Astrocyte (in vitro differentiated cells and primary cell): ENCODE results near the gene POMGNT1. TPM values are rescaled to one million over a fixed set of nuclear protein-coding genes. Genes with fewer than 3 reads are reported as not detected.

Experiments
- DNase-seq: peaks from one replicate; pipeline ENCODE4 v3.0.0-alpha.2; 2010; ENCODE audit warnings: low read depth
- FAIRE-seq: peaks from 2 replicates; lab custom pipeline; 2011; peaks lifted over from hg19 to GRCh38; lab: Jason Lieb, UNC
- H2AFZ ChIP-seq: 2 replicates; pipeline ENCODE4 v1.6.0; 2012; ENCODE audit warnings: low read depth, low read length, inconsistent platforms
- H3K27ac ChIP-seq: 2 replicates; pipeline ENCODE4 v1.5.1; 2011; ENCODE audit warnings: low read depth, low read length, inconsistent platforms
- H3K27me3 ChIP-seq: 2 replicates; pipeline ENCODE4 v1.6.0; 2011; ENCODE audit warnings: low read length, inconsistent platforms; ENCODE audit not compliant: insufficient read depth
- H3K36me3 ChIP-seq: 2 replicates; pipeline ENCODE4 v1.5.1; 2011; ENCODE audit warnings: low read length, inconsistent platforms; ENCODE audit not compliant: insufficient read depth
- H3K4me1 ChIP-seq: 2 replicates; pipeline ENCODE4 v1.5.1; 2011; ENCODE audit warnings: low read length, inconsistent platforms; ENCODE audit not compliant: insufficient read depth
- H3K4me2 ChIP-seq: 2 replicates; pipeline ENCODE4 v1.6.0; 2012; ENCODE audit warnings: low read length, inconsistent platforms
- H3K4me3 ChIP-seq: 2 replicates; pipeline ENCODE4 v1.5.1; 2011; ENCODE audit warnings: low read depth, mild to moderate bottlenecking, low read length, inconsistent platforms; ENCODE audit not compliant: insufficient read depth
- H3K79me2 ChIP-seq: 2 replicates; pipeline ENCODE4 v1.6.0; 2012; ENCODE audit warnings: mild to moderate bottlenecking, low read length, inconsistent platforms; ENCODE audit not compliant: insufficient read depth
- H3K9ac ChIP-seq: 2 replicates; pipeline ENCODE4 v1.6.0; 2012; ENCODE audit warnings: mild to moderate bottlenecking, low read length, inconsistent platforms
- H3K9me3 ChIP-seq: 2 replicates; pipeline ENCODE4 v1.5.1; 2012; ENCODE audit warnings: low read depth, mild to moderate bottlenecking, low read length, inconsistent platforms; ENCODE audit not compliant: insufficient read depth
- H4K20me1 ChIP-seq: 2 replicates; pipeline ENCODE4 v1.6.0; 2012; ENCODE audit warnings: low read length, inconsistent platforms; ENCODE audit not compliant: insufficient read depth
- H3K27ac Mint-ChIP-seq: one replicate; pipeline ENCODE4 v1.8.0; 2021; ENCODE audit warnings: mild to moderate bottlenecking, mixed read lengths; ENCODE audit not compliant: unreplicated experiment
- H3K27me3 Mint-ChIP-seq: one replicate; pipeline ENCODE4 v1.8.0; 2021; ENCODE audit warnings: low read depth, mixed read lengths; ENCODE audit not compliant: unreplicated experiment
- H3K36me3 Mint-ChIP-seq: one replicate; pipeline ENCODE4 v1.8.0; 2021; ENCODE audit warnings: low read depth, mixed read lengths; ENCODE audit not compliant: unreplicated experiment
- H3K4me1 Mint-ChIP-seq: one replicate; pipeline ENCODE4 v1.8.0; 2021; ENCODE audit warnings: low read depth, mixed read lengths; ENCODE audit not compliant: unreplicated experiment
- H3K4me3 Mint-ChIP-seq: one replicate; pipeline ENCODE4 v1.8.0; 2021; ENCODE audit warnings: mild to moderate bottlenecking, moderate library complexity, mixed read lengths; ENCODE audit not compliant: unreplicated experiment
- H3K9me3 Mint-ChIP-seq: one replicate; pipeline ENCODE4 v1.8.0; 2021; ENCODE audit warnings: mild to moderate bottlenecking, mixed read lengths; ENCODE audit not compliant: unreplicated experiment
- EZH2 ChIP-seq: IDR thresholded peaks from 2 replicates; pipeline ENCODE4 v1.6.1; 2012; ENCODE audit warnings: mild to moderate bottlenecking, low read length, inconsistent platforms; ENCODE audit not compliant: insufficient read depth
- total RNA-seq: library from RNA; stranded (reverse); gene quantifications from 2 replicates; pipeline ENCODE4 v1.2.1, GENCODE V29; 2021
- TF ChIP-seq, protein P1 (sequence below): IDR thresholded peaks from 2 replicates; pipeline ENCODE4 v1.5.1; 2011; ENCODE audit warnings: low read depth, mild to moderate bottlenecking, inconsistent platforms, low read length, moderate library complexity; ENCODE audit not compliant: insufficient read depth

Gene POMGNT1
- total RNA-seq, 1 donor from 2014 or later, result 55.1 TPM

GRCh38 chr1:46186076-46186475, 12.2 kb downstream of the POMGNT1 start:
- H3K4me3 ChIP-seq, result no peak overlapping the region
- H2AFZ ChIP-seq, result no peak overlapping the region
- TF ChIP-seq EZH2, result no peak
- TF ChIP-seq, protein P1, sequence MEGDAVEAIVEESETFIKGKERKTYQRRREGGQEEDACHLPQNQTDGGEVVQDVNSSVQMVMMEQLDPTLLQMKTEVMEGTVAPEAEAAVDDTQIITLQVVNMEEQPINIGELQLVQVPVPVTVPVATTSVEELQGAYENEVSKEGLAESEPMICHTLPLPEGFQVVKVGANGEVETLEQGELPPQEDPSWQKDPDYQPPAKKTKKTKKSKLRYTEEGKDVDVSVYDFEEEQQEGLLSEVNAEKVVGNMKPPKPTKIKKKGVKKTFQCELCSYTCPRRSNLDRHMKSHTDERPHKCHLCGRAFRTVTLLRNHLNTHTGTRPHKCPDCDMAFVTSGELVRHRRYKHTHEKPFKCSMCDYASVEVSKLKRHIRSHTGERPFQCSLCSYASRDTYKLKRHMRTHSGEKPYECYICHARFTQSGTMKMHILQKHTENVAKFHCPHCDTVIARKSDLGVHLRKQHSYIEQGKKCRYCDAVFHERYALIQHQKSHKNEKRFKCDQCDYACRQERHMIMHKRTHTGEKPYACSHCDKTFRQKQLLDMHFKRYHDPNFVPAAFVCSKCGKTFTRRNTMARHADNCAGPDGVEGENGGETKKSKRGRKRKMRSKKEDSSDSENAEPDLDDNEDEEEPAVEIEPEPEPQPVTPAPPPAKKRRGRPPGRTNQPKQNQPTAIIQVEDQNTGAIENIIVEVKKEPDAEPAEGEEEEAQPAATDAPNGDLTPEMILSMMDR, result no peak
- H3K36me3 ChIP-seq, result peaks cover 4% of the 10 kb centered on the region
- H3K27ac ChIP-seq, result no peak overlapping the region
- Mint-ChIP-seq H3K27ac (no peak overlapping the region), H3K36me3 (peaks cover 6% of the 10 kb centered on the region), H3K9me3 (no peaks in the 10 kb centered on the region), H3K27me3 (no peaks in the 10 kb centered on the region), H3K4me3 (no peak overlapping the region), H3K4me1 (peaks cover 22% of the 10 kb centered on the region)
- no peaks in the 10 kb centered on the region for H3K79me2 ChIP-seq
- H3K4me2 ChIP-seq, result no peak overlapping the region
- H3K27me3 ChIP-seq, result no peaks in the 10 kb centered on the region
- H3K9ac ChIP-seq, result no peak overlapping the region
- H3K4me1 ChIP-seq, result peaks cover 32% of the 10 kb centered on the region
- FAIRE-seq (no peak), DNase-seq (no peak)
- H4K20me1 ChIP-seq, result no peaks in the 10 kb centered on the region
- no peaks in the 10 kb centered on the region for H3K9me3 ChIP-seq

DNA sequence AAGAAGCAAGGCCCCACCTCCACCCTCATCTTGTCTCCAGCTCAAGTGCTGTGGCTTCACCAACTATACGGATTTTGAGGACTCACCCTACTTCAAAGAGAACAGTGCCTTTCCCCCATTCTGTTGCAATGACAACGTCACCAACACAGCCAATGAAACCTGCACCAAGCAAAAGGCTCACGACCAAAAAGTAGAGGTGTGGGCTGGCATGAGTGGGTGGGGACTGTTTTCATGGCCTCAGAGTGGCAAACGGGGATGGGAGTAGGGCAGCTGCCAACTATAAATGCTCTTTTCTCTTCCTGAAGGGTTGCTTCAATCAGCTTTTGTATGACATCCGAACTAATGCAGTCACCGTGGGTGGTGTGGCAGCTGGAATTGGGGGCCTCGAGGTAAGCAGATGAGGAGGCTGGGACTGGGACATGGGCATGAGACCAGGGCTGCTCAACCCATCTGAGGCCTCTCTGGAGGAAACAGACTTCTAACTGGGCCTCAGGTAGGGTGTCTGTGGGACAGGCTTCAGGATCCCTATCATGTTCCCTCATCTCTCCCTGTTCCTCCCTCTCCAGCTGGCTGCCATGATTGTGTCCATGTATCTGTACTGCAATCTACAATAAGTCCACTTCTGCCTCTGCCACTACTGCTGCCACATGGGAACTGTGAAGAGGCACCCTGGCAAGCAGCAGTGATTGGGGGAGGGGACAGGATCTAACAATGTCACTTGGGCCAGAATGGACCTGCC, 13.1 kb downstream of the POMGNT1 start:
- Histone ChIP-seq H2AFZ (no peak overlapping the region), H3K27ac (no peak overlapping the region), H3K4me3 (no peak overlapping the region), H3K36me3 (peaks cover 4% of the 10 kb centered on the region), H3K27me3 (no peaks in the 10 kb centered on the region), H3K9me3 (no peaks in the 10 kb centered on the region), H3K4me1 (peaks cover 28% of the 10 kb centered on the region), H3K79me2 (no peaks in the 10 kb centered on the region), H3K9ac (no peak overlapping the region), H4K20me1 (no peaks in the 10 kb centered on the region), H3K4me2 (no peak overlapping the region)
- no peak for TF ChIP-seq EZH2
- TF ChIP-seq, protein P1, result no peak
- Mint-ChIP-seq H3K4me1 (peaks cover 22% of the 10 kb centered on the region), H3K27me3 (no peaks in the 10 kb centered on the region), H3K27ac (no peak overlapping the region), H3K36me3 (peaks cover 5% of the 10 kb centered on the region), H3K9me3 (no peaks in the 10 kb centered on the region), H3K4me3 (no peak overlapping the region)
- FAIRE-seq, result no peak
- DNase-seq, result no peak

- no peaks in the 10 kb centered on the region for H3K79me2 ChIP-seq
- Mint-ChIP-seq H3K4me1 (peaks cover 22% of the 10 kb centered on the region), H3K36me3 (peaks cover 5% of the 10 kb centered on the region), H3K4me3 (peak overlapping the region; percentile 64), H3K9me3 (no peaks in the 10 kb centered on the region), H3K27me3 (no peaks in the 10 kb centered on the region), H3K27ac (peak overlapping the region; percentile 83)
- TF ChIP-seq, protein P1, result no peak
- TF ChIP-seq EZH2, result no peak
- no peak overlapping the region for H2AFZ ChIP-seq
- no peaks in the 10 kb centered on the region for H3K9me3 ChIP-seq
- H3K4me1 ChIP-seq, result peaks cover 28% of the 10 kb centered on the region
- H3K9ac ChIP-seq, result peak overlapping the region; percentile 64
- FAIRE-seq (no peak), DNase-seq (no peak)
- H3K27me3 ChIP-seq, result no peaks in the 10 kb centered on the region
- no peaks in the 10 kb centered on the region for H3K36me3 ChIP-seq
- no peak overlapping the region for H3K4me3 ChIP-seq
- no peaks in the 10 kb centered on the region for H4K20me1 ChIP-seq
- peak overlapping the region; percentile 59 for H3K4me2 ChIP-seq
- peak overlapping the region; percentile 88 for H3K27ac ChIP-seq
Measured at GRCh38 chr1:46183926-46184557, 14.2 kb downstream of the POMGNT1 start.
